Liver (tissue), 9 donors: ENCODE data around the gene HRH1. TPM values are rescaled to one million over a fixed set of nuclear protein-coding genes. Genes with fewer than 3 reads are reported as not detected.

ENCODE experiments used
- DNase-seq: peaks from one replicate; pipeline ENCODE4 v3.0.0-alpha.2; 2017; ENCODE audit warnings: low spot score
- H3K27ac ChIP-seq, 2 donors: one replicate each; pipeline ENCODE4 v1.7.0; 2013; ENCODE audit warnings: inconsistent platforms in 2 of 2, low read length in 2 of 2, control low read depth in 1 of 2, low read depth in 1 of 2, mild to moderate bottlenecking in 1 of 2
- H3K27me3 ChIP-seq, 4 donors: one replicate each; pipeline versions ENCODE4 v1.6.1 to v1.7.0; 2013; ENCODE audit warnings: low read length in 3 of 4, inconsistent platforms in 1 of 4, mild to moderate bottlenecking in 1 of 4, moderate library complexity in 1 of 4; ENCODE audit not compliant: control insufficient read depth in 4 of 4, insufficient read depth in 4 of 4
- H3K36me3 ChIP-seq, 4 donors: one replicate each; pipeline versions ENCODE4 v1.6.1 to v1.7.0; 2013; ENCODE audit warnings: low read length in 3 of 4, mild to moderate bottlenecking in 3 of 4, low read depth in 1 of 4, moderate library complexity in 1 of 4; ENCODE audit not compliant: control insufficient read depth in 4 of 4, insufficient read depth in 3 of 4
- H3K4me1 ChIP-seq, 4 donors: one replicate each; pipeline versions ENCODE4 v1.6.1 to v1.7.0; 2013; ENCODE audit warnings: low read length in 3 of 4, mild to moderate bottlenecking in 3 of 4, moderate library complexity in 1 of 4; ENCODE audit not compliant: control insufficient read depth in 4 of 4, insufficient read depth in 4 of 4
- H3K4me3 ChIP-seq, 3 donors: one replicate each; pipeline versions ENCODE4 v1.6.1 to v1.7.0; 2013; ENCODE audit warnings: low read length in 3 of 3, control low read depth in 1 of 3, low read depth in 1 of 3, mild to moderate bottlenecking in 1 of 3
- H3K9ac ChIP-seq, 2 donors: one replicate each; pipeline ENCODE4 v1.7.0; 2013; ENCODE audit warnings: low read length in 2 of 2, mild to moderate bottlenecking in 2 of 2, moderate library complexity in 2 of 2, control low read depth in 1 of 2, low read depth in 1 of 2
- H3K9me3 ChIP-seq, 4 donors: one replicate each; pipeline versions ENCODE4 v1.6.1 to v1.7.0; 2013; ENCODE audit warnings: low read length in 3 of 4; ENCODE audit not compliant: control insufficient read depth in 4 of 4
- ATF3 ChIP-seq: IDR thresholded peaks from 2 replicates; pipeline ENCODE4 v1.6.1; 2016; ENCODE audit warnings: antibody characterized with exemption
- CTCF ChIP-seq: fragments of 150-350 bp; IDR thresholded peaks from 2 replicates; pipeline ENCODE4 v1.5.1; 2017; ENCODE audit warnings: improper control_type of control experiment, low read depth, low read length; ENCODE audit not compliant: missing input control
- EGR1 ChIP-seq, 2 donors: IDR thresholded peaks; 2 replicates each; pipeline ENCODE4 v1.6.1; 2016 to 2018; ENCODE audit warnings: antibody characterized with exemption in 2 of 2, low read depth in 2 of 2
- FOXA1 ChIP-seq: IDR thresholded peaks from 2 replicates; pipeline ENCODE4 v1.6.1; 2016; ENCODE audit warnings: antibody characterized with exemption
- GABPA ChIP-seq, 2 donors: IDR thresholded peaks in 1 of 2; conservative IDR thresholded peaks in 1 of 2; 2 replicates each; pipeline ENCODE4 v1.6.1; 2016; ENCODE audit warnings: antibody characterized with exemption in 2 of 2, mild to moderate bottlenecking in 1 of 2, moderate library complexity in 1 of 2
- HNF4A ChIP-seq, 2 donors: conservative IDR thresholded peaks; 2 replicates each; pipeline ENCODE4 v1.6.1; 2016; ENCODE audit warnings: antibody characterized with exemption in 2 of 2, mild to moderate bottlenecking in 2 of 2
- JUND ChIP-seq, 2 donors: IDR thresholded peaks; 2 replicates each; pipeline ENCODE4 v1.6.1; 2016; ENCODE audit warnings: antibody characterized with exemption in 2 of 2
- RAD21 ChIP-seq, 2 donors: IDR thresholded peaks; 2 replicates each; pipeline ENCODE4 v1.6.1; 2016; ENCODE audit warnings: antibody characterized with exemption in 2 of 2, mild to moderate bottlenecking in 2 of 2
- RXRA ChIP-seq, 2 donors: IDR thresholded peaks; 2 replicates each; pipeline ENCODE4 v1.6.1; 2017 to 2018; ENCODE audit warnings: antibody characterized with exemption in 2 of 2, mild to moderate bottlenecking in 1 of 2
- SP1 ChIP-seq: IDR thresholded peaks from 2 replicates; pipeline ENCODE4 v1.6.1; 2018; ENCODE audit warnings: antibody characterized with exemption, mild to moderate bottlenecking
- TAF1 ChIP-seq: conservative IDR thresholded peaks from 2 replicates; pipeline ENCODE4 v1.6.1; 2016; ENCODE audit warnings: antibody characterized with exemption, mild to moderate bottlenecking
- YY1 ChIP-seq: IDR thresholded peaks from 2 replicates; pipeline ENCODE4 v1.6.1; 2016; ENCODE audit warnings: antibody characterized with exemption, mild to moderate bottlenecking
- WGBS: extraction: QIAGEN DNeasy Blood & Tissue Kit; methylation state at CpG from one replicate; pipeline ENCODE4 v1.1.7; 2013; 5-methylcytosine and 5-hydroxymethylcytosine counted together
- polyA plus RNA-seq, 2 donors: library from polyadenylated mRNA; stranded (reverse) in 1 of 2; unstranded in 1 of 2; fragments of 200-250 nt in 1 of 2; fragments of >200 nt in 1 of 2; fragmentation: Nextera tagmentation in 1 of 2; extraction: Ambion mirVana in 1 of 2; gene quantifications; one replicate each; pipeline versions ENCODE4 v1.2.1 to v1.2.3, GENCODE V29; 2013 to 2015
- total RNA-seq, 2 donors: library from RNA; depleted of rRNA; stranded (reverse); fragments of >200 nt; gene quantifications; one replicate each; pipeline ENCODE4 v1.2.3, GENCODE V29; 2014
- donor health status: healthy.
- donor health status: healthy.
- donor health status: healthy.
- donor health status: healthy.
- donor health status: healthy.

HRH1 gene
- total and polyA plus RNA-seq, 4 donors: 0.07 to 1.3 (median 0.31) TPM

GRCh38 chr3:11304175-11304574 lies 149.9 kb downstream of the HRH1 start (continued):
- TF ChIP-seq TAF1: no peak

- Histone ChIP-seq H3K9ac (no peak overlapping the region), H3K36me3 (peaks cover 4 to 41% (median 25%) of the 10 kb centered on the region in 4 donors), H3K9me3 (no peaks in the 10 kb centered on the region), H3K27ac (no peak overlapping the region), H3K4me1 (no peaks in the 10 kb centered on the region), H3K27me3 (no peaks in the 10 kb centered on the region), H3K4me3 (no peak overlapping the region)
- DNase-seq: no peak
- TF ChIP-seq HNF4A (conservative IDR thresholded peaks at IDR 0.05): no peak
- TF ChIP-seq RXRA (IDR thresholded peaks at IDR 0.05): no peak
- TF ChIP-seq RAD21 (IDR thresholded peaks at IDR 0.05): no peak
- TF ChIP-seq YY1: no peak
- TF ChIP-seq JUND (IDR thresholded peaks at IDR 0.05): no peak
- no peak for TF ChIP-seq GABPA (IDR thresholded peaks at IDR 0.05 in 1 of 2, conservative IDR thresholded peaks at IDR 0.05 in 1 of 2)
- TF ChIP-seq SP1: no peak
- no peak for TF ChIP-seq FOXA1
- no peak for TF ChIP-seq EGR1 (IDR thresholded peaks at IDR 0.05; ENCODE audit: low read depth in 2 of 2)
- no peak for TF ChIP-seq CTCF
- no peak for TF ChIP-seq ATF3
- WGBS: 94% methylated on average over 1 of the region's 1 CpG
These were observed 151.2 kb downstream of the HRH1 start for GRCh38 chr3:11305509-11305908.

GRCh38 chr3:11306817-11307589 lies 152.7 kb downstream of the HRH1 start:
- Histone ChIP-seq H3K4me3 (no peak overlapping the region), H3K36me3 (peaks cover 3 to 39% (median 25%) of the 10 kb centered on the region in 4 donors), H3K9ac (no peak overlapping the region), H3K27me3 (no peaks in the 10 kb centered on the region), H3K4me1 (no peaks in the 10 kb centered on the region), H3K9me3 (no peaks in the 10 kb centered on the region), H3K27ac (no peak overlapping the region)
- no peak for DNase-seq
- 74% methylated on average over 5 of the region's 5 CpGs for WGBS
- TF ChIP-seq CTCF (no peak), SP1 (no peak)
